HG03469 (cell line): ENCODE results near the gene NLN.
A peak's percentile ranks its signal among the peaks of the same experiment; 100 is the strongest.
"Not testable (repeated sequence)": the region's sequence is repeated elsewhere in the genome, so short reads cannot be mapped to it uniquely, and the experiment has no call there.

Experiments
- ATAC-seq: cut with Tn5 transposase; IDR thresholded peaks from one replicate; pipeline ENCODE4 v1.9.1; 2021; ENCODE audit warnings: mild to moderate bottlenecking, moderate library complexity, moderate number of reproducible peaks; ENCODE audit not compliant: unreplicated experiment

Gene NLN

DNA sequence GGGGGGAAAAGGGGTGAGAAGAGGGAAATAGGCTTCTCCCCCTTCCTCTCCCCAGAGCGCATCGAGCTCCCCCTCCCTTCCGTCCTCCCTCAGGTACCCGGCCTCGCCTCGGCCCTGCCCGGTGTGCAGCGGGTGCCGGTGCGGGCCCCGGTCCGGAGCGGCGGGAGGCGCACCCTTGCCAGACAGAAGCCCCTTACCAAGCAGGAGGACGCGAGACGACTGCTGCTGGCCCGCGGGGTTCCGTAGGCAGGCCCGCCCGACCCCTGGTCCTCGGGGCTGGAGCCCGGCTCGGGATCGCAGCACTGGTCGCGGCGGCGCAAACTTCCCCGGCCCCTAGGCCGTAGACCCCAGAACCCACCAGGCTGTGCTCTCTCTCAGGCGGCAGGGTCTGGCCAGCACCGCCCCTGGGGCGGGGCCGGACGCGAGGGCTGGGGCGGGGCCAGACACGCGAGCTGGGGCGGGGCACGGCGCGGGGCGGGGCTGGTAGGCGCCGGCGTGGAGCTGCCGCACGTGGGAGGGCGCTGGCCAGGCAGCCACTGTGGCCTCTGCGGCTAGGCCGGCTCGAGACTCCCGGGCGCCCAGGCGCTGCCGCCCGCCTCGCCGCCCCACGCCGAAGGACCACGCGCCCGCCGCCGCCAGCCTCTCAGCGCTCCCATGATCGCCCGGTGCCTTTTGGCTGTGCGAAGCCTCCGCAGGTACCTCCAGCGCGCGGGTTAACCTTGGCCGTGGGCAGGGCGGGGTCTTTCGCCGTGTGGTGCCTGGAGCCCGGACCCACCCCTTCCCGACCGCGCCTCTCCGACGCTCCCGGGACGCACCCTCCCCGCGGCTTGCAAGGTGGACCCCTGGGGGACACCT is at the start of gene NLN, which contains the start of gene SGTB:
TSS of gene NLN (plus strand) at position 486 of the 855 bp plus-strand sequence. CDS start at position 655, 169 bp downstream.
TSS of gene SGTB (minus strand) at position 390 of the 855 bp plus-strand sequence. CDS start 1,302 bp downstream, outside the sequence.
- ATAC-seq = peak; percentile 83

GRCh38 chr5:65672796-65673195 is 49.2 kb upstream of the NLN start:
- ATAC-seq = no peak

- ATAC-seq = no peak
Observed at GRCh38 chr5:65674749-65675148, 47.3 kb upstream of the NLN start.

- ATAC-seq = not testable (repeated sequence)
Observed at GRCh38 chr5:65676056-65676455, 45.9 kb upstream of the NLN start.

GRCh38 chr5:65682148-65682547 is 39.9 kb upstream of the NLN start:
- no peak for ATAC-seq

DNA sequence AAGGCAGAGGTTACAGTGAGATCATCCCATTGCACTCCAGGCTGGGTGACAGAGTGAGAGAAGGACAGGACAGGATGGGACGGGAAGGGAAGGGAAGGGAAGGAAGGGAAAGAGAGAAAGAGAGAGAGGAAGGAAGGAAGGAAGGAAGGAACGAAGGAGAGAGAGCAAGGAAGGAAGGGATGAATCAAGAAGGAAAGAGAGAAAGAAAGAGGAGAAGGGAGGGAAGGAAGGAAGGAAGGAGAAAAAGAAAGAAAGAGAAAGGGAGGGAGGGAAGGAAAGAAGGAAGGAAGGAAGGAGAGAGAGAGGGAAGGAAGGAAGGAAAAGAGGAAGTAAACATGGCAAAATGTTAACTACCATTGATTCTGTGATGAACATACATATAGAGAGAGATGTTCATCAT is 28.9 kb upstream of the NLN start:
- no peak for ATAC-seq

- no peak for ATAC-seq
Observed at GRCh38 chr5:65695162-65695755, 26.7 kb upstream of the NLN start.

DNA sequence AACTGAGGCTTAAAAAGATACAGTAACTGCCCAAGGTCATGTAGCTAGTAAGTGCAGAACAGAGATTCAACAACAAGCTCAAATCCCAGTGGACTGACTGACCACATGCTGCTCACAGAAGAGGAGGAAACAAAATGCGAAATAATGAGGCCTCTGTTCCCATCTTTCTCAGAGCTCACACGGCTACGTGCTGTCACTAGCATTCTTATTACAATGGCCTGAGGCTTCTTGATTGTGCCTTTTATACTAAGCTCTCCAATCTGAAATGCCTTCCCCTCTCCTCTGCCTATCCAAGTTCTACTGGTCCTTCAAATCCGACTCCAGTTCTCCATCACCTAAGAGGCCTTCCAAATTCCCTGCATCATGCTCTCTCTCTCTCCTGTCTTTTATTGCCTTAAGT is 26.1 kb upstream of the NLN start:
- no peak for ATAC-seq

DNA sequence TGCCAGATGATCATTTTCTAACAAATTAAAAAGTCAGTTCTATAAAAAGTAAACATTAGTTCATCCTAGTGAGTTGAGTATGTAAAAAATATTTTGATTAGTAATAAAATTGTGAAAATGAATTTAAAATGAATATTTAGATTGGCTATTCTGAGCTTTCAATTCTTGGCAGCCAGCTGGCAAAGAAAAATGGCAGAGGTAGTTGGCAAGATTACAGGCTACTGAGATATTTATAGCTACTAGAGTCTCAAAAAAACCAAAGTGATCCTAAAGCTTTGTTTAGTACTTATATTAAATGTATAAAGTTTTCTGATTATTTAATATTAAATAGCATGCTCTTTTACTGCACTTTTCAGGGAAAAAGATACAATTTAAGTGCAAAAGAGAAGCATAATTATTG is 25.1 kb upstream of the NLN start:
- ATAC-seq = no peak

- ATAC-seq = peak; percentile 50
Observed at GRCh38 chr5:65699338-65699737, 22.7 kb upstream of the NLN start.

DNA sequence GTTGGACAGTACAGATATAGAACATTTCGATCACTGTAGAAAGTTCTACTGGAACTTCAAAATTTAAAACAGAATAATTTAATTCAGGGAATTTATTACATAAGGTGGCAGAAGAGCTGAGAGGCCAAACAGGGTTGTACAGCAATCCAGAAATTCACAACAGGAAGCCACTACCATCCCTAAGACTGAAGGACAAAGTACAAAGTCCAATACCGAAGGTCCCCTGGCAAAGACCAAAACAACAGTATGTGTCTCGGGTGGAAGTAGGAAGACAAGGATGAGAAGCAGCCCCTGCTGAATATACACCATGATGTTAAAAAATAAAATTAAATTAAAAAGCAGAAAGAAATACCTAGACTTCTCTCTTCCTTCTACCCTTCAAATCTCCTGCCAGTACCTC is 20.0 kb upstream of the NLN start:
- no peak for ATAC-seq

- no peak for ATAC-seq
Observed at GRCh38 chr5:65704621-65705239, 17.3 kb upstream of the NLN start.

DNA sequence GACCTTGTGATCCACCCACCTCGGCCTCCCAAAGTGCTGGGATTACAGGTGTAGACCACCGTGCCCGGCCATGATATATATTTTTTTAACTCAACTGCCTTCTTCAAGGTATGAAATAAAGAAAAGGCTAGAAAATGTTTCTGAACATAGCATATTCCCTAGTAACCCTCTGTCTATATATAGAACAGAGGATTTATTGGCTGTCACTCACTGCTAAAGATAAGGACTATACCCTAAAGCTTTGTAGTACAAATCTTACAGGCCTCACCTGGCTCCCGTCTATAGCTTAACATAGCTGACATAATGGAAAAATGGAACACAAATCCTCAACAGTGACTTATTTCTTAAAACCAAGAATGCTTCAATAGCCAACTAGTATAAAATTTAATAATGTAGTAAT is 14.3 kb upstream of the NLN start:
- ATAC-seq = no peak

GRCh38 chr5:65708145-65708544 is 13.9 kb upstream of the NLN start:
- ATAC-seq = no peak

- ATAC-seq = no peak
Observed at GRCh38 chr5:65718576-65719310, 3.3 kb upstream of the NLN start.

DNA sequence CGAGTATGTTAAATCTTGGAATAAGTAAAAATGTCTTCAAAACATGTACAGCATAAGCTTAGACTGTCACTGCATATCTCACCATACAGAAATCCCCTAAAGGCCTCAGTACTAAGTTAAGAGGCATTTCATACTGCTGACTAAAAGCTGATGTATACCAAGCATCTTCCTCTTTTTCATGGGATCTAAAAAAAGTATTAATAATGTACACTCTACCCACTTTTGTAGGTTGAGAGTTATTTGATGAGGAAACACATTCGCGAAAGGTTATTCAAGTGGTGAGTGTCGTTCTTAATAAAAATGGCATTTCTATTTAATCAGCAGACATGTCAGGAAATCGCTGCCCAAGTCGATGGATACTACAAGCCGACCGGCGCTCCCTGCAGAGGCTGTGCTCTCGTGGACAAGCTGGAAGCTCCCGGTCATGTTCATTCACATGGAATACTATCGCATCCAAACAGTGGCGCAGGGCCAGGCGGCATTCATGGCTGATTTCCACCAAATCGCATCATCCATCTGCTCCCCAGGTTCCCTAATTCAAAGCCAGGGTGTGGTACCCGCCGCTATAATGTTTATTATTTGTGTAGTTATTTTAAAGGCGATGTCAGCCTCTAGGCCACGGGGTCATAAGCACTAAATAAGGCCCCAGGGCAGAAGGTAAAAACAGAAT is 820 bp upstream of the NLN start:
- peak; percentile 32 for ATAC-seq

DNA sequence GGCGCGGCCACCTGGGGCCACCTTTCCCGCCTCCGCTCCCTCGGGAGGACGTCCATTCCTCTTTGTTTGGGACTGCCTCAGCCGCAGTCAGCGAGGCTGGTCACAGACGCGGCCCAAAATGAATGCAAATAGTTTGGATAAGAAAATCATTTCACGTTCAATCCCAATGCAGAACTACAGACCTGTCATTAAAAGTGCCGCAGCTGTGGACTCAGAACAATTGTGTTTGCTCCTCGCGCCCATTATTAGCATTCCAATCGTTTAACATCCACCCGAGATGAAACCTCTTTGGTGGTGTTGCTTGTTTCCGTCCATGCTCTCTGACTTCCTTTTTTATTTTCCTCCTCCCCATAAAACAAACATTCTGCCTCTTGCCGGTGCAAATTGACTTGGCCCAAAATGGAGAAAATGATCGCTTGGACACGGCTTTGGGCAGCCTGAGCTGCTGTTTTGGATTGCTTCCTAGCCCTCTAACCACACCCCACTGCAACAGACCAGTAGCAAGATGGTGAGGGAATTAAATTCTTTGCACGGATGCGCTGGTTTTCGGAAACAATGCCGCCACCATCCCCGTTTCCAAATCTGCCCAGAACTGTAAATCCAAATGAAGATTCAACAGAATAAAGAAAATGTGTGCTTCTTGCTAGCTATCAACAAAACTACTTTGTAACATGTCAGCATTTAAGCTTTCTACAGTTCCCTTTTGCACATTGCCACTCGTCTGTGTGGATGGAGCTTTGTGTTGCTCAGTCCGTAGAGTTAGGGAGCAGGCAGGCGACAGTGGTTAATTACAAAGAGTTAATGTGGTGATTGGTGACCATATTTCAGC is 784 bp downstream of the NLN start:
- no peak for ATAC-seq

- ATAC-seq = no peak
Observed at GRCh38 chr5:65727491-65728156, 5.6 kb downstream of the NLN start.

DNA sequence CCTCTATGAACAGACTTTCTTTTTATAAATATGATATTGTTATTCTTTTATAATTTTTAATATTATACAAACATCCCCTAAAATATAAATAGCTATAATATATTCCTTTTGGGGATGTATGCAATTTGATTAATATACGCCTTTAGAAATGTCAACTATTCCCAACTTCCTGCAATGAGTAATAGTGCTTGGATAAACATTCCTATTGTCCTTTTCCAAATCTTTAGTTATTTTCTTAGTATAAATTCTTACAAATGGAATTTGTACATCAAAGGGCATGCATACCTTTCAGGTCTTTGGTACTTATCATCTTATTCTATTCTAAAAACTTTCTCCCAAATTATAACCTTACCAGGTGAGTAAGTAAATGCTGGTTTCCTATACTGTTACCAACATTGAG is 6.2 kb downstream of the NLN start:
- ATAC-seq = no peak
